Esophagus muscularis mucosa (tissue), 4 donors: ENCODE measurements around the gene CYP2S1. TPM values are rescaled to one million over a fixed set of nuclear protein-coding genes. Genes with fewer than 3 reads are reported as not detected.
"Not testable (repeated sequence)": the region's sequence is repeated elsewhere in the genome, so short reads cannot be mapped to it uniquely, and the experiment has no call there.

Experiments used
- DNase-seq: peaks from one replicate; pipeline ENCODE4 v3.0.0-alpha.2; 2017; ENCODE audit errors: extremely low spot score
- H3K27ac ChIP-seq, 4 donors: fragments of 200-600 bp; sonication (generic); replicated peaks in 1 of 4; 1 replicate in 3 of 4; 2 replicates in 1 of 4; pipeline ENCODE4 v1.5.1; 2016 to 2019; ENCODE audit warnings: mild to moderate bottlenecking in 1 of 4
- H3K27me3 ChIP-seq, 4 donors: fragments of 200-600 bp; sonication (generic); one replicate each; pipeline versions ENCODE4 v1.5.1 to v1.6.0; 2016 to 2019
- H3K36me3 ChIP-seq, 4 donors: fragments of 200-600 bp; sonication (generic); one replicate each; pipeline ENCODE4 v1.5.1; 2016 to 2019
- H3K4me1 ChIP-seq, 4 donors: fragments of 200-600 bp; sonication (generic); one replicate each; pipeline ENCODE4 v1.5.1; 2016 to 2019
- H3K4me3 ChIP-seq, 4 donors: fragments of 200-600 bp; sonication (generic); 1 replicate in 2 of 4; 2 replicates in 2 of 4; pipeline ENCODE4 v1.5.1; 2016 to 2019; ENCODE audit warnings: mild to moderate bottlenecking in 4 of 4, moderate library complexity in 1 of 4
- H3K9me3 ChIP-seq, 4 donors: fragments of 200-600 bp; sonication (generic); 1 replicate in 3 of 4; 2 replicates in 1 of 4; pipeline ENCODE4 v1.5.1; 2016 to 2019
- EP300 ChIP-seq: sonication (generic); formaldehyde crosslinking; IDR thresholded peaks from one replicate; pipeline ENCODE4 v1.6.1; 2017; ENCODE audit warnings: antibody characterized with exemption
- POLR2A ChIP-seq: fragments of 450-650 bp; IDR thresholded peaks from one replicate; pipeline ENCODE4 v1.6.1; 2017; ENCODE audit warnings: antibody characterized with exemption, moderate library complexity, mild to moderate bottlenecking, low read depth
- POLR2AphosphoS5 ChIP-seq, 2 donors: sonication (generic); formaldehyde crosslinking; IDR thresholded peaks; one replicate each; pipeline ENCODE4 v1.6.1; 2017; ENCODE audit warnings: antibody characterized with exemption in 2 of 2
- WGBS: methylation state at CpG from one replicate; pipeline ENCODE4 v1.1.5; 2018; 5-methylcytosine and 5-hydroxymethylcytosine counted together
- intact Hi-C: fragments of 100-400 bp; cut with DNase I; formaldehyde crosslinking; loops from one replicate; pipeline ENCODE4 v1.15.1; 2023
- total RNA-seq, 4 donors: library from RNA; depleted of rRNA; stranded (reverse); fragments of >200 nt; gene quantifications; one replicate each; pipeline versions ENCODE4 v1.1.0 to v1.2.1, GENCODE V29; 2016
- TF ChIP-seq, protein P1 (sequence below), 3 experiments: fragments of 200-600 bp in 2 of 3; fragments of 450-650 bp in 1 of 3; sonication (generic) in 2 of 3; IDR thresholded peaks; one replicate each; pipeline ENCODE4 v1.5.1; 2017 to 2019; ENCODE audit warnings: antibody characterized with exemption in 3 of 3, mild to moderate bottlenecking in 2 of 3, moderate library complexity in 1 of 3

The CYP2S1 gene
- total RNA-seq, 4 donors from 2014 or later: 1.7 to 3.0 (median 2.3) TPM

DNA sequence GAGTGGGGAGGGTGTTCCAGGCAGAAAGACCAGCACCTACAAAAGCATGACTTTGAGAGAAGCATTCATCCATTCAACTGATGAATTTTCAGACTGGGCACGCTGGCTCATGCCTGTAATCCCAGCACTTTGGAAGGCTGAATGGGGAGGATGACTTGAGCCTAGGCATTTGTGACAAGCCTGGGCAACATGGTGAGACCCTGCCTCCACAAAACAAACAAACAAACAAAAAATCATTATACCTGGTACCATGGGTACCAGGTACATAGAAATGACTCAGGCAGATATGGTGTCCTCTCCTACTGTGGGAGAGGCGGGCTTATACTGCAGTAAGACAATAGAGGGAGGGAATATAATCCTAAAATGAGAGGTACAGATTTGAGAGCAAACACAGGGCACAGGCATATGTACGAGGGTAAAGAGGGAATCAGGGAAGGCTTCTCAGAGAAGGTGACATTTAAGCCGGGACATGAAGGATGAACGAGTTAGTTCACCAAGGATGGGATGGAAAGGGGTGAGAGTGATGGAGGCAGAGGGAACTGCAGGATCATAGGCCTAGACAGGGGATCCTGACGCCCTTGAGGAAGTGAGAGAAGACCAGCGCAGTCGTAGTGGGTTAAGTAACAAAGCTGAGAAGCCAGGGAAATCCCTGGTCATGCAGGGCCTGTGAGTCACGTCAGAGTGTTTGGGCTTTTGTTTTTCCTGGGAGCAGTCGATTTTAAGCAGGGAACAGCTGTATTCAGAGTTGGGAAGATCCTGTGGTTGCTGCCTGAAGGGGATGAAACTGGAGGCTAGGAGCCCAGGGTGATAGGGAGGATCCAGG, 2.9 kb downstream of the CYP2S1 start:
- no peaks in the 10 kb centered on the region for H3K36me3 ChIP-seq
- no peaks in the 10 kb centered on the region for H3K9me3 ChIP-seq
- peaks cover 7 to 13% (median 11%) of the 10 kb centered on the region in 4 donors for H3K4me1 ChIP-seq
- TF ChIP-seq, protein P1, sequence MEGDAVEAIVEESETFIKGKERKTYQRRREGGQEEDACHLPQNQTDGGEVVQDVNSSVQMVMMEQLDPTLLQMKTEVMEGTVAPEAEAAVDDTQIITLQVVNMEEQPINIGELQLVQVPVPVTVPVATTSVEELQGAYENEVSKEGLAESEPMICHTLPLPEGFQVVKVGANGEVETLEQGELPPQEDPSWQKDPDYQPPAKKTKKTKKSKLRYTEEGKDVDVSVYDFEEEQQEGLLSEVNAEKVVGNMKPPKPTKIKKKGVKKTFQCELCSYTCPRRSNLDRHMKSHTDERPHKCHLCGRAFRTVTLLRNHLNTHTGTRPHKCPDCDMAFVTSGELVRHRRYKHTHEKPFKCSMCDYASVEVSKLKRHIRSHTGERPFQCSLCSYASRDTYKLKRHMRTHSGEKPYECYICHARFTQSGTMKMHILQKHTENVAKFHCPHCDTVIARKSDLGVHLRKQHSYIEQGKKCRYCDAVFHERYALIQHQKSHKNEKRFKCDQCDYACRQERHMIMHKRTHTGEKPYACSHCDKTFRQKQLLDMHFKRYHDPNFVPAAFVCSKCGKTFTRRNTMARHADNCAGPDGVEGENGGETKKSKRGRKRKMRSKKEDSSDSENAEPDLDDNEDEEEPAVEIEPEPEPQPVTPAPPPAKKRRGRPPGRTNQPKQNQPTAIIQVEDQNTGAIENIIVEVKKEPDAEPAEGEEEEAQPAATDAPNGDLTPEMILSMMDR (IDR thresholded peaks at IDR 0.05): no peak
- TF ChIP-seq POLR2A (no peak), EP300 (no peak), POLR2AphosphoS5 (IDR thresholded peaks at IDR 0.05) (no peak)
- intact Hi-C loops: no loop called here
- no peak overlapping the region for H3K4me3 ChIP-seq
- WGBS: 73% methylated on average over 10 of the region's 10 CpGs
- no peak overlapping the region for H3K27ac ChIP-seq
- DNase-seq: no peak
- peaks cover 0 to 90% (median 20%) of the 10 kb centered on the region in 4 donors for H3K27me3 ChIP-seq

GRCh38 chr19:41198559-41198958, 5.5 kb downstream of the CYP2S1 start:
- TF ChIP-seq POLR2A (no peak), POLR2AphosphoS5 (IDR thresholded peaks at IDR 0.05) (no peak), EP300 (no peak)
- TF ChIP-seq, protein P1 (IDR thresholded peaks at IDR 0.05): no peak
- 51% methylated on average over 6 of the region's 11 CpGs for WGBS

GRCh38 chr19:41203371-41203770, 10.4 kb downstream of the CYP2S1 start:
- Histone ChIP-seq H3K36me3 (no peaks in the 10 kb centered on the region), H3K27me3 (peaks cover 0 to 24% (median 0%) of the 10 kb centered on the region in 4 donors), H3K27ac (no peak overlapping the region), H3K4me3 (no peak overlapping the region), H3K4me1 (peaks cover 0 to 6% (median 0%) of the 10 kb centered on the region in 4 donors), H3K9me3 (no peaks in the 10 kb centered on the region)
- TF ChIP-seq, protein P1 (IDR thresholded peaks at IDR 0.05): no peak
- TF ChIP-seq EP300: no peak
- no peak for TF ChIP-seq POLR2AphosphoS5 (IDR thresholded peaks at IDR 0.05)
- no peak for TF ChIP-seq POLR2A
- intact Hi-C loops: no loop called here
- WGBS: 88% methylated on average over 17 of the region's 18 CpGs
- DNase-seq: no peak

More at GRCh38 chr19:41198559-41198958, 5.5 kb downstream of the CYP2S1 start:
- no peak for DNase-seq
- H3K4me1 ChIP-seq: no peaks in the 10 kb centered on the region
- H3K9me3 ChIP-seq: no peaks in the 10 kb centered on the region
- no peaks in the 10 kb centered on the region for H3K36me3 ChIP-seq
- H3K4me3 ChIP-seq: no peak overlapping the region
- no peak overlapping the region for H3K27ac ChIP-seq
- intact Hi-C loops: no loop called here
- H3K27me3 ChIP-seq: peaks cover 0 to 69% (median 3%) of the 10 kb centered on the region in 4 donors

- not testable (repeated sequence) for H3K4me1 ChIP-seq, H3K27ac ChIP-seq, H3K4me3 ChIP-seq, H3K9me3 ChIP-seq, H3K36me3 ChIP-seq, DNase-seq
- intact Hi-C loops: loop anchor here (1.0 kb wide), 2 partner anchors 58 to 104 kb away; no protein-coding TSS in a partner anchor
- peaks cover 0 to 14% (median 0%) of the 10 kb centered on the region in 4 donors for H3K27me3 ChIP-seq
- WGBS: 46% methylated on average over 7 of the region's 7 CpGs
- TF ChIP-seq POLR2AphosphoS5 (IDR thresholded peaks at IDR 0.05): peak; percentile 55 to 80
- TF ChIP-seq, protein P1 (IDR thresholded peaks at IDR 0.05): peak; percentile 80 to 95 (median 91)
Measured at GRCh38 chr19:41204338-41204737, 11.3 kb downstream of the CYP2S1 start.
